ENCODE measurements around the gene POLK.
"Not testable (repeated sequence)": the region's sequence is repeated elsewhere in the genome, so short reads cannot be mapped to it uniquely, and the experiment has no call there.

The POLK gene

DNA sequence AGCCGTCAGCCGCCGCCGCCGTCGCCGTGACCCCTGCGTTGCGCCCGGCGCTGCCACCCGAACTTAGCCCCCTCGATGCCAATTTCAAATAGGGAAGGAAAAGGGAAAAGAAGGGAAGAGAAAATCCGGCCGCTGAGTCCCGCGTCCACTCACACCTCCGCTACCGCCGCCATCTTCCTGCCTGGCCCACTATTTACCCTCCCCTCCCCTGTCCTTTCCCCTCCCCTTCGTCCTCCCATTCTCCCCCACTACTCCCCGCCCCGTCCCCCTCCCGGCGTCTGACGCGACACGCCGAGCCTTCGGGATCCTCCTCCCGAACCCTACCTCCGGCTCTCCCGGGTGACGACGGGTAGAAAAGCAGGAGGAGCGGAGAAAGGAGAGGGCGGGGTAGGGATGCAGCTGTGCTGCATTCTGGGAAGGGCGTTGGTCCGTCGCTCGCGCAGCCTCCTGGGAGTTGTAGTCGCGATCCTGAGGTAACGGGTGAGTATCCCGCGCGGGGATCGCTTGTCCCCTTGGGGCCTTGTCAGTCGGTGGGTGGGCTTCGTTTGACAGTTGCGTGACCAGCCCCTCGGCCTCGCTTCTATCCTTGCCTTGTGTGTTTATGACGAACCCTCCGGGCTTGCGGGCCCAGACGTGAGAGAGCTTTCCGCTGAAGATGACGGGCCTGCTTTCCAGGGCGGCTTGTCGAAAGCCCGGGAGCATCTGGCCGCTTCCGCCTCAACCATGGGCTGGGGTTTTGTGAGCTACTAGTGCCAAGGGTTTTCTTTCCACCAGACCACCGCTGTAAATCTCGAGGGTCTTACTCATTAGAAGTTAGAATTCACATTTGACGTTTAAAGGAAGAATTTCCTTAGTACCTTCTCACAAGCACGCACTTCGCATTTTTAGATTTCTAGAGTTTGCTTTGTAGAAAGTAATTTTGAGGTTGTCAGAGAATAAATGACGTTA is at the start of gene POLK, which contains the start of gene CERT1:
Gene POLK (plus strand): TSS at position 457 of the 948 bp plus-strand sequence.
Gene CERT1 (minus strand): TSS at position 195 of the 948 bp plus-strand sequence. CDS start 422 bp downstream, outside the sequence.
- peak; percentile 94 for DNase-seq (ENCODE audit: low read depth, low spot score)

- DNase-seq (ENCODE audit: low read depth, low spot score) = no peak
These were observed 48.0 kb upstream of the POLK start for GRCh38 chr5:75463726-75464125.

- no peak for DNase-seq (ENCODE audit: low read depth, low spot score)
These were observed 46.2 kb upstream of the POLK start for GRCh38 chr5:75465480-75465879.

DNA sequence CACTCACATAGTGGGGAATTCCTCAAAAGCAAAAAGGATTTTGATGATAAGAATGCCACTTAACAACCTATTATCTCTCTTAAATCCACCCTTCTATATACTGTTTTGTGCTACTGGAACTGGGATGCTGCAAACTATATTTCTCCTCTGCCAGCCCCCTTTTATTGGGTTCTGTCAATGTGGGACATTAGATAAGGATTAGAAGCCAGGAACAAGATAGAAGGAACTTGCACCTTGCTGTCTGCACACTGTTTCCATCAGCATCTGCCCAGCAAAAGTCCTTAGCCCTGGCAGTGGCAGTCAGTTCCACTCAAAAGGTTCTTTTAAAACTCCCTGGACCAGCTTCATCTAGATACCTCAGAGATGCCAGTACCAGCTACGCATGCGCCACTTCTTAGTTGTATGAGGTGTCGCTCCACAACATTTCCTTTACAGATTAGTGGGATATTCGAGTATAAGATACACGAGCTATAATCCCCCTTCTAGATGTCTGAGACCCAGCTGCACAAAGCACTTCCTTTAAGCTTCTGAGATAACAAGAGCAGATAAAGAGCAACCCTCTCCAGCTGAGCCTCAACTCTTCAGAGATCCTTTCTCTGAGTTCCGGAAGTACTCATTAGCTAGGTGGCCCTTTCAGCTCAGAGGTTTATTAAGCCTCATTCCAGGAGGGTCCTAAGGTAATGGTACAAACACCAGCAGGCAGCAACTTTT is 45.5 kb upstream of the POLK start:
- no peak for DNase-seq (ENCODE audit: low read depth, low spot score)

DNA sequence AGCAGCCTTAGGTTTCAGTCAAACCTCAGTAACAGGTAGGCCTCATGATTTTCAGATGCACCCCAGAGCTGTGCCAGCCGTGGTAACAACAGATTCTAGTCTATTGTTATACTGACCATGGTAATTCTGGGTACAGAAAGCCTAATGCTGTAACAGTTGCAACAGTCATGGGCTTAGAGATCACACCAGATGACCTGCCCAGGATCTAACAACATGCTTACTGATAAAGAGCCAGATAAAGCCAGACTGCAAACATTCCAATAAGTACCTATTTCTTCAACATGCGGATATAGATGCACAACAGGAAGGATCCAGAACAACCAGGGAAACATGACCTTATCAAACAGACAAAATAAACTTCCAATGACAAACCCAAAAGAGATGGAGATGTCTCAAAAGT is 43.1 kb upstream of the POLK start:
- no peak for DNase-seq (ENCODE audit: low read depth, low spot score)

- no peak for DNase-seq (ENCODE audit: low read depth, low spot score)
These were observed 42.7 kb upstream of the POLK start for GRCh38 chr5:75469017-75469416.

DNA sequence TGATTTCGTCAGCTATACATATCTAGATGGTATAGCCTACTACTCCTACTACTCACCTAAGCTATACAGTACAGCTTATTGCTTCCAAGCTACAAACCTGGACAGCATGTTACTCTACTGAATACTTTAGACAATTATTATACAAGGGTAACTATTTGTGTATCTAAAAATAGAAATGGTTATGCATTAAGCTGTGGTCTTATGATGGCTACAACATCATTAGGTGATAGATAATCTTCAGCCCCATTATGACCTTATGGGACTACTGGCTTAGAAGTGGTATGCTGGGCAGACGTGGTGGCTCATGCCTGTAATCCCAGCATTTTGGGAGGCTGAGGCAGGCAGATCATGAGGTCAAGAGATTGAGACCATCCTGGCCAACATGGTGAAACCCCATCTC is 40.5 kb upstream of the POLK start:
- no peak for DNase-seq (ENCODE audit: low read depth, low spot score)

GRCh38 chr5:75472973-75473372 is 38.7 kb upstream of the POLK start:
- DNase-seq (ENCODE audit: low read depth, low spot score) = no peak

- DNase-seq (ENCODE audit: low read depth, low spot score) = no peak
These were observed 38.2 kb upstream of the POLK start for GRCh38 chr5:75473463-75473862.

- DNase-seq (ENCODE audit: low read depth, low spot score) = no peak
These were observed 36.3 kb upstream of the POLK start for GRCh38 chr5:75475364-75475763.

DNA sequence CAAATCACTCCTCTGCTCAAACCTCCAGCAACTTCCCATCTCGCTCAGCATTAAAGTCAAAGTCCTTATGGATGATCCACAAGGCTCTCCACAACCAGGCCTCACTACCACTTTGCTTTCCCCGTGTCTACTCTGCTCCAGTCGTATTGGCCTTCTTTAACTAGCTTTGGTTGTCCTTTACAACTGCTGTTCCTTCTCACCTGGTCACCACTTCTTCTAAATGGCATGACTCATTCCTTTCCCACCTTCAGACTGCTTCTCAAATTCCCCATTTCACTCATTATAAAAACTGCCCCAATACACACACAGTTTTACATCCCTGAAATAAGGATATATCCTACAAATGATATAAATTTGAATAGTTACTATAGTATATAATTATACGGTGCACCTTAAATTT is 30.7 kb upstream of the POLK start:
- no peak for DNase-seq (ENCODE audit: low read depth, low spot score)

DNA sequence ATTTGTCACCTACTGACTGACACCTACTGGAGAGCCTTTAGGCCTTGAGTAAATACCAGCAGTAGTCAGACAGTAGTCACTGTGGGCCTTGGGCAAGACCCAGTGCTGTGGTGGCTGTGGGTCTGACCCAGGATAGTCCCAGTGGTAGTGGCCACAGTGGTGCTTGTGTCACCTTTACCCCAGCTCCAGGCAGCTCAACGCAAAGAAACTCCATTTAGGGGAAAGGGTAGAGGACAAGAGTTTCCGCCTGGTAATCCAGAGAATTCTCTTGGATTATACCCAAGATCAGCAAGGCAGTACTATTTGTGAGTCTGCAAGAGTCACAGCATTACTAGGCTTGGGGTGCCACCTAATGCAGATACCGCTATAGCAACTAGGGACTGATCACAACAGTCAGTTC is 29.2 kb upstream of the POLK start:
- no peak for DNase-seq (ENCODE audit: low read depth, low spot score)

GRCh38 chr5:75484605-75485004 is 27.1 kb upstream of the POLK start:
- DNase-seq (ENCODE audit: low read depth, low spot score) = no peak

- not testable (repeated sequence) for DNase-seq (ENCODE audit: low read depth, low spot score)
These were observed 21.8 kb upstream of the POLK start for GRCh38 chr5:75489847-75490246.

DNA sequence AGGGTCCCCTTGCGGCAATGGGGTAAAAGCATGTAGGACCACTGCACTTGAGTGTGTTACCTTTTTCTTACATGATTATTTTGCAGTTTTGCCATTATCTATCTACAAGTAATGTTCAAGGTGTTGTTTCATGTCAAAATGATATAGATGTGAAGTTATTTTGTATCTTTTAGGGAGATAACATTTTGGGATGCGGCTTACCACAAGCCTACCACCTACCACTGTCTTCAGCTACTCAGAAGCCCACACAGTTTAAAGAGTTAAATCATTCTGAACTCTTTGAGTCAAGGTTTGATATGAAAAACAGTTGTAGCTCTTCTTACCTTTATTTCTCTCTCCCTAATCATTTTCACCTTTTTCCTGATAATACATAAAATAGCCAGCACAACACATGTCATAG is 20.1 kb upstream of the POLK start:
- no peak for DNase-seq (ENCODE audit: low read depth, low spot score)

DNA sequence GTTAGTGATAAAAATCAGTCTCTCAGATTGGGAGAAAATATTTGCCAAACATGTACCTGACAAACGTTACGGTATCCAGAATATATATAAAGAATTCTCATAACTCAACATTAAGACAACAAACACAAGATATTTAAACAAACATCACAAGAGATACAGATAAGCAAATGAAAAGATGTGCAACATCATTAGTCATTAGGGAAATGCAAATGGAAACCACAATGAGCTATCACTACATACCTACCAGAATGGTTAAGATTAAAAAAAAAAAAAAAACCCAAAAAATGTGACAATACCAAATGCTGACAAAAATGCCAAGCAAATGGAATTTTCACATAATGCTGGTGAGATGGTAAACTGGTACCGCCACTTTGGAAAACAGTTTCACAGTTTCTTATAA is 15.7 kb upstream of the POLK start:
- no peak for DNase-seq (ENCODE audit: low read depth, low spot score)

- no peak for DNase-seq (ENCODE audit: low read depth, low spot score)
These were observed 13.4 kb upstream of the POLK start for GRCh38 chr5:75498208-75498777.

- DNase-seq (ENCODE audit: low read depth, low spot score) = not testable (repeated sequence)
These were observed 12.8 kb upstream of the POLK start for GRCh38 chr5:75498875-75499274.

- not testable (repeated sequence) for DNase-seq (ENCODE audit: low read depth, low spot score)
These were observed 6.6 kb upstream of the POLK start for GRCh38 chr5:75505112-75505511.

DNA sequence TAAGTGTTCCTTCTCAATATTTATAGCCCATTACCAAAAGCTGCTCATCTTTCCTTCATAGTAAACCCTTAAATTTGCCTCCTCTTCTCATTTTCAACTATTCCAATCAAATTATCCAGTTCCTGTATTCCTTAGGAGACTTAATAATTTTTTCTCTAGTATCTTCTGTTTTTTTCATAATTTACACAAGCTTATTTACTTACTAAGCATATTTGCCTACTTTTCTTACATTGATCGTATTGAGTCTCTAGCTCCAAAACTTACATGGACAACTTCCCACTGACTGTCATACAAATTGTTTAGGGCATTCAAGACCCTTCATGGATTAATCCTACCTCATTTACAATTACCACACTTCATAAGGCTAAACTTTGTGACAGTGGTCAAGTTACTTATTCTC is 3.9 kb upstream of the POLK start:
- DNase-seq (ENCODE audit: low read depth, low spot score) = no peak

- DNase-seq (ENCODE audit: low read depth, low spot score) = no peak
These were observed 2.1 kb upstream of the POLK start for GRCh38 chr5:75509546-75509945.

GRCh38 chr5:75509956-75510355 is 1.7 kb upstream of the POLK start:
- DNase-seq (ENCODE audit: low read depth, low spot score) = no peak

Measured in iPS DF 19.7 (cell line).